Inflammatory macrophage treated with lipopolysaccharide for 1 hour (primary cell): ENCODE measurements around the gene LRRK2.
A peak's percentile ranks its signal among the peaks of the same experiment; 100 is the strongest.
"Not testable (repeated sequence)": the region's sequence is repeated elsewhere in the genome, so short reads cannot be mapped to it uniquely, and the experiment has no call there.

Experiments
- DNase-seq, 2 donors: peaks; one replicate each; pipeline ENCODE4 v3.0.0-alpha.2; 2020 to 2022

The LRRK2 gene

GRCh38 chr12:40250652-40251051, 25.9 kb downstream of the LRRK2 start:
- DNase-seq, result not testable (repeated sequence)

GRCh38 chr12:40253936-40254335, 29.1 kb downstream of the LRRK2 start:
- DNase-seq, result no peak

GRCh38 chr12:40254455-40255085, 29.8 kb downstream of the LRRK2 start:
- no peak for DNase-seq

- DNase-seq, result no peak
These were observed 33.6 kb downstream of the LRRK2 start for GRCh38 chr12:40258371-40258770.

GRCh38 chr12:40261937-40262336, 37.1 kb downstream of the LRRK2 start:
- peak in 1 of 2 donors; percentile 19 for DNase-seq

GRCh38 chr12:40262657-40263056, 37.9 kb downstream of the LRRK2 start:
- DNase-seq, result no peak

- peak; percentile 3 to 8 for DNase-seq
These were observed 39.0 kb downstream of the LRRK2 start for GRCh38 chr12:40263616-40264409.

- DNase-seq, result no peak
These were observed 47.3 kb downstream of the LRRK2 start for GRCh38 chr12:40271981-40272664.

GRCh38 chr12:40281791-40282364, 57.1 kb downstream of the LRRK2 start:
- no peak for DNase-seq

- no peak for DNase-seq
These were observed 61.8 kb downstream of the LRRK2 start for GRCh38 chr12:40286583-40286982.

- DNase-seq, result no peak
These were observed 62.7 kb downstream of the LRRK2 start for GRCh38 chr12:40287369-40287975.

- no peak for DNase-seq
These were observed 68.1 kb downstream of the LRRK2 start for GRCh38 chr12:40292788-40293429.

- DNase-seq, result no peak
These were observed 73.5 kb downstream of the LRRK2 start for GRCh38 chr12:40298341-40298740.

- peak in 1 of 2 donors; percentile 24 for DNase-seq
These were observed 75.7 kb downstream of the LRRK2 start for GRCh38 chr12:40300490-40300889.

GRCh38 chr12:40309001-40309400, 84.2 kb downstream of the LRRK2 start:
- no peak for DNase-seq

- no peak for DNase-seq
These were observed 85.4 kb downstream of the LRRK2 start for GRCh38 chr12:40310211-40310610.

- no peak for DNase-seq
These were observed 87.4 kb downstream of the LRRK2 start for GRCh38 chr12:40312196-40312595.

- DNase-seq, result peak in 1 of 2 donors; percentile 39
These were observed 88.3 kb downstream of the LRRK2 start for GRCh38 chr12:40312982-40313576.

- DNase-seq, result peak in 1 of 2 donors; percentile 16
These were observed 89.1 kb downstream of the LRRK2 start for GRCh38 chr12:40313928-40314327.

GRCh38 chr12:40314927-40315326, 90.1 kb downstream of the LRRK2 start:
- DNase-seq, result no peak

- no peak for DNase-seq
These were observed 90.6 kb downstream of the LRRK2 start for GRCh38 chr12:40315375-40315774.

- no peak for DNase-seq
These were observed 99.5 kb downstream of the LRRK2 start for GRCh38 chr12:40324261-40324660.
